AG04450 (cell line): ENCODE data around the gene EIF4E3. TPM values are rescaled to one million over a fixed set of nuclear protein-coding genes. Genes with fewer than 3 reads are reported as not detected.

Experiments
- CTCF ChIA-PET: fragments of 300-600, 350-600 bp; formaldehyde crosslinking; extraction: SDS; loops from one replicate; lab custom pipeline; 2022; ENCODE audit warnings: antibody characterized with exemption, inconsistent platforms; lab: Charles Lee
- POLR2A ChIA-PET: fragments of 350-600 bp; formaldehyde crosslinking; extraction: SDS; loops from one replicate; lab custom pipeline; 2021; ENCODE audit warnings: antibody characterized with exemption, inconsistent platforms; lab: Yijun Ruan, JAX
- DNase-seq: peaks from one replicate; pipeline ENCODE4 v3.0.0-alpha.2; 2011; ENCODE audit warnings: low read depth, low spot score
- H3K27ac ChIP-seq: one replicate; pipeline ENCODE4 v1.5.1; 2012; ENCODE audit warnings: low read depth, low read length, control low read depth
- H3K27me3 ChIP-seq: one replicate; pipeline ENCODE4 v1.6.0; 2012; ENCODE audit warnings: low read length; ENCODE audit not compliant: control insufficient read depth, insufficient read depth
- H3K4me3 ChIP-seq: 2 replicates; pipeline ENCODE4 v1.5.1; 2011; ENCODE audit warnings: mild to moderate bottlenecking, low read depth, low read length, control low read depth
- H3K9me3 ChIP-seq: 2 replicates; pipeline ENCODE4 v1.5.1; 2012; ENCODE audit warnings: low read length; ENCODE audit not compliant: control insufficient read depth, insufficient read depth
- CTCF ChIP-seq: IDR thresholded peaks from 2 replicates; pipeline ENCODE4 v1.5.1; 2011; ENCODE audit warnings: low read depth, low read length, control low read depth, inconsistent platforms
- polyA plus RNA-seq: library from polyadenylated mRNA; depleted of rRNA; stranded (reverse); fragments of >200 nt; gene quantifications from 2 replicates; pipeline ENCODE4 v1.2.3, GENCODE V29; 2011

Gene EIF4E3
- polyA plus RNA-seq, 1 experiment: 2.3 TPM

- POLR2A ChIA-PET: no interaction called here
- Histone ChIP-seq H3K4me3 (no peak overlapping the region), H3K9me3 (no peaks in the 10 kb centered on the region), H3K27ac (no peak overlapping the region), H3K27me3 (peaks cover 10% of the 10 kb centered on the region)
- TF ChIP-seq CTCF: no peak
- CTCF ChIA-PET: interaction anchor here (1.1 kb wide), 1 partner anchor 22 kb away, joined by 6 read pairs; no protein-coding TSS in a partner anchor
- no peak for DNase-seq
Observed at GRCh38 chr3:71733319-71733718, 8.1 kb upstream of the EIF4E3 start.

GRCh38 chr3:71732637-71733036 lies 7.4 kb upstream of the EIF4E3 start:
- CTCF ChIA-PET: no interaction called here
- H3K4me3 ChIP-seq: no peak overlapping the region
- no peak for TF ChIP-seq CTCF
- no peak overlapping the region for H3K27ac ChIP-seq
- H3K9me3 ChIP-seq: no peaks in the 10 kb centered on the region
- POLR2A ChIA-PET: no interaction called here
- peaks cover 10% of the 10 kb centered on the region for H3K27me3 ChIP-seq
- no peak for DNase-seq

- no peak overlapping the region for H3K27ac ChIP-seq
- H3K4me3 ChIP-seq: no peak overlapping the region
- no peaks in the 10 kb centered on the region; the same call in 1 of the 2 replicates for H3K9me3 ChIP-seq
- ChIA-PET POLR2A (no interaction called here), CTCF (interaction anchor here (0.6 to 2.6 kb wide), 22 partner anchors 10 to 1675 kb away, joined by 3 to 29 read pairs (median 4); no protein-coding TSS in a partner anchor)
- TF ChIP-seq CTCF: no peak
- DNase-seq: no peak
- peaks cover 27% of the 10 kb centered on the region for H3K27me3 ChIP-seq
Observed at GRCh38 chr3:71728632-71729342, 3.6 kb upstream of the EIF4E3 start.

- Histone ChIP-seq H3K9me3 (no peaks in the 10 kb centered on the region; the same call in 1 of the 2 replicates), H3K4me3 (no peak overlapping the region), H3K27me3 (peaks cover 32% of the 10 kb centered on the region), H3K27ac (no peak overlapping the region)
- TF ChIP-seq CTCF: no peak
- no peak for DNase-seq
- ChIA-PET CTCF (interaction anchor here (1.5 kb wide), 1 partner anchor 1096 kb away, joined by 3 read pairs; no protein-coding TSS in a partner anchor), POLR2A (no interaction called here)
Observed at GRCh38 chr3:71726146-71726545, 944 bp upstream of the EIF4E3 start.

GRCh38 chr3:71724584-71725270 lies 475 bp downstream of the EIF4E3 start:
- no peaks in the 10 kb centered on the region; the same call in 1 of the 2 replicates for H3K9me3 ChIP-seq
- DNase-seq: no peak
- H3K27me3 ChIP-seq: peaks cover 40% of the 10 kb centered on the region
- POLR2A ChIA-PET: no interaction called here
- no peak overlapping the region for H3K27ac ChIP-seq
- H3K4me3 ChIP-seq: peak overlapping the region; percentile 72
- CTCF ChIA-PET: interaction anchor here (0.7 to 3.6 kb wide), 2 partner anchors 13 to 43 kb away, joined by 3 to 13 read pairs; no protein-coding TSS in a partner anchor
- TF ChIP-seq CTCF: no peak
